Smooth muscle cell (in vitro differentiated cells): Measurements from ENCODE around the gene SOX15. TPM values are rescaled to one million over a fixed set of nuclear protein-coding genes. Genes with fewer than 3 reads are reported as not detected.
A peak's percentile ranks its signal among the peaks of the same experiment; 100 is the strongest.

ENCODE experiments used
- DNase-seq: peaks from one replicate; lab custom pipeline; 2025; ENCODE audit not compliant: unreplicated experiment; lab: John Stamatoyannopoulos, UW
- H2AFZ ChIP-seq: fragments of 200-600 bp; sonication (generic); 2 replicates; pipeline ENCODE4 v1.6.0; 2016; ENCODE audit warnings: antibody characterized with exemption, low read depth, mild to moderate bottlenecking
- H3F3A ChIP-seq: fragments of 200-600 bp; sonication (generic); 2 replicates; pipeline ENCODE4 v1.6.0; 2017; ENCODE audit warnings: antibody characterized with exemption, low read depth
- H3K27ac ChIP-seq: fragments of 200-600 bp; sonication (generic); 2 replicates; pipeline ENCODE4 v1.5.1; 2016; ENCODE audit warnings: low read depth, mild to moderate bottlenecking
- H3K27me3 ChIP-seq: fragments of 200-600 bp; sonication (generic); 2 replicates; pipeline ENCODE4 v1.6.1; 2016; ENCODE audit warnings: low read depth, mild to moderate bottlenecking
- H3K36me3 ChIP-seq: fragments of 200-600 bp; sonication (generic); 2 replicates; pipeline ENCODE4 v1.5.1; 2016; ENCODE audit warnings: low read depth
- H3K4me1 ChIP-seq: fragments of 200-600 bp; sonication (generic); 2 replicates; pipeline ENCODE4 v1.5.1; 2016; ENCODE audit warnings: low read depth
- H3K4me2 ChIP-seq: fragments of 200-600 bp; sonication (generic); 2 replicates; pipeline ENCODE4 v1.6.0; 2016; ENCODE audit warnings: mild to moderate bottlenecking
- H3K4me3 ChIP-seq: fragments of 200-600 bp; sonication (generic); 2 replicates; pipeline ENCODE4 v1.5.1; 2016; ENCODE audit warnings: mild to moderate bottlenecking
- H3K79me2 ChIP-seq: fragments of 200-600 bp; sonication (generic); 2 replicates; pipeline ENCODE4 v1.6.0; 2016; ENCODE audit warnings: low read depth, mild to moderate bottlenecking
- H3K9ac ChIP-seq: fragments of 200-600 bp; sonication (generic); 2 replicates; pipeline ENCODE4 v1.6.0; 2016; ENCODE audit warnings: low read depth
- H3K9me3 ChIP-seq: fragments of 200-600 bp; sonication (generic); replicated peaks from 2 replicates; pipeline ENCODE4 v1.5.1; 2016; ENCODE audit warnings: low read depth
- H4K20me1 ChIP-seq: fragments of 200-600 bp; sonication (generic); 2 replicates; pipeline ENCODE4 v1.6.0; 2016; ENCODE audit warnings: low read depth
- WGBS: methylation state at CpG from one replicate; pipeline ENCODE4 v1.1.7; 2016; ENCODE audit warnings: low lambda C conversion rate; 5-methylcytosine and 5-hydroxymethylcytosine counted together
- polyA plus RNA-seq: library from polyadenylated mRNA; unstranded; fragments of >200 nt; fragmentation: Nextera tagmentation; extraction: Ambion mirVana; gene quantifications from 2 replicates; pipeline ENCODE4 v1.2.1, GENCODE V29; 2016
- total RNA-seq: library from RNA; depleted of rRNA; stranded (reverse); fragments of >200 nt; gene quantifications from 2 replicates; pipeline ENCODE4 v1.2.3, GENCODE V29; 2014
- TF ChIP-seq, protein P1 (sequence below): fragments of 200-600 bp; sonication (generic); IDR thresholded peaks from 2 replicates; pipeline ENCODE4 v1.5.1; 2017; ENCODE audit warnings: borderline replicate concordance, mild to moderate bottlenecking, antibody characterized with exemption; ENCODE audit not compliant: insufficient read depth, poor library complexity, severe bottlenecking

The SOX15 gene
- total and polyA plus RNA-seq, 2 experiments from 2014 or later: 7.3 to 16.1 TPM

DNA sequence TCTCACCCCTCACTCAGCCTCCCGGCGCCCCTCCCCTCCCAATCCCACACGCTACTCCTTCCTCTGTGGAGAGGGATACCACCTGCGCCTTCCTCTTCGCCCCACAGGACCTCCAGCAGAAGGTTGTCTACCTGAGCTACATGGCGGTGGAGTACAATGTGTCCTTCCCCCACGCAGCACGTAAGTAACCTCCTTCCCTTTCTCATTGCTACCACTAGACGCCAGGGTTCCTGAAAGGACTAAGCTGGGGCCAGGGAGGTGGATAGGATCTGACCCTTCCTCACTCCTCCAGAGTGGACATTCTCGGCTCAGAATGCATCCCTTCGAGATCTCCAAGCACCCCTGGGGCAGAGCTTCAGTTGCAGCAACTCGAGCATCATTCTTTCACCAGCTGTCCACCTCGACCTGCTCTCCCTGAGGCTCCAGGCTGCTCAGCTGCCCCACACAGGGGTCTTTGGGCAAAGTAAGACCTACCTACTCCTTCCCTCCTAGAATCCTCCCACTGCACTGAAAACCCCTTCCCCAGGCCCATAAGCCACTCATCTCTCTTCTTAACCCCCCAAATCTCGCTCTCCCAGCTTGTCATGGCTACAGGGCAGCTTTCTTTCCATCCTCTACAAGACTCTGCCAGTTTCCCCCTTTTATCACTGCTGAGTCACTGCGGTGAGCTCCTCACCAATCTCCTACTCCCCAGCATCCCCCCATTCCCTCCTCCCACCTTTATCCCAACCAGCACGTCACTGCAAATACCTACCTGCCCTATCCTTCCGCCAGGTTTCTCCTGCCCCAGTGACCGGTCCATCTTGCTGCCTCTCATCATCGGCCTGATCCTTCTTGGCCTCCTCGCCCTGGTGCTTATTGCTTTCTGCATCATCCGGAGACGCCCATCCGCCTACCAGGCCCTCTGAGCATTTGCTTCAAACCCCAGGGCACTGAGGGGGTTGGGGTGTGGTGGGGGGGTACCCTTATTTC, 9.0 kb downstream of the SOX15 start:
- Histone ChIP-seq H4K20me1 (peaks cover 33% of the 10 kb centered on the region), H3K79me2 (peaks cover 47% of the 10 kb centered on the region), H3K4me1 (peaks cover 24% of the 10 kb centered on the region), H3K27me3 (no peaks in the 10 kb centered on the region), H3K9me3 (no peaks in the 10 kb centered on the region), H3K4me3 (no peak overlapping the region), H3K4me2 (no peak overlapping the region), H3K27ac (peak overlapping the region; percentile 88), H2AFZ (no peak overlapping the region), H3F3A (peaks cover 51% of the 10 kb centered on the region), H3K9ac (no peak overlapping the region), H3K36me3 (peaks cover 9% of the 10 kb centered on the region)
- TF ChIP-seq, protein P1, sequence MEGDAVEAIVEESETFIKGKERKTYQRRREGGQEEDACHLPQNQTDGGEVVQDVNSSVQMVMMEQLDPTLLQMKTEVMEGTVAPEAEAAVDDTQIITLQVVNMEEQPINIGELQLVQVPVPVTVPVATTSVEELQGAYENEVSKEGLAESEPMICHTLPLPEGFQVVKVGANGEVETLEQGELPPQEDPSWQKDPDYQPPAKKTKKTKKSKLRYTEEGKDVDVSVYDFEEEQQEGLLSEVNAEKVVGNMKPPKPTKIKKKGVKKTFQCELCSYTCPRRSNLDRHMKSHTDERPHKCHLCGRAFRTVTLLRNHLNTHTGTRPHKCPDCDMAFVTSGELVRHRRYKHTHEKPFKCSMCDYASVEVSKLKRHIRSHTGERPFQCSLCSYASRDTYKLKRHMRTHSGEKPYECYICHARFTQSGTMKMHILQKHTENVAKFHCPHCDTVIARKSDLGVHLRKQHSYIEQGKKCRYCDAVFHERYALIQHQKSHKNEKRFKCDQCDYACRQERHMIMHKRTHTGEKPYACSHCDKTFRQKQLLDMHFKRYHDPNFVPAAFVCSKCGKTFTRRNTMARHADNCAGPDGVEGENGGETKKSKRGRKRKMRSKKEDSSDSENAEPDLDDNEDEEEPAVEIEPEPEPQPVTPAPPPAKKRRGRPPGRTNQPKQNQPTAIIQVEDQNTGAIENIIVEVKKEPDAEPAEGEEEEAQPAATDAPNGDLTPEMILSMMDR: no peak
- 92% methylated on average over 23 of the region's 23 CpGs for WGBS
- DNase-seq: no peak

DNA sequence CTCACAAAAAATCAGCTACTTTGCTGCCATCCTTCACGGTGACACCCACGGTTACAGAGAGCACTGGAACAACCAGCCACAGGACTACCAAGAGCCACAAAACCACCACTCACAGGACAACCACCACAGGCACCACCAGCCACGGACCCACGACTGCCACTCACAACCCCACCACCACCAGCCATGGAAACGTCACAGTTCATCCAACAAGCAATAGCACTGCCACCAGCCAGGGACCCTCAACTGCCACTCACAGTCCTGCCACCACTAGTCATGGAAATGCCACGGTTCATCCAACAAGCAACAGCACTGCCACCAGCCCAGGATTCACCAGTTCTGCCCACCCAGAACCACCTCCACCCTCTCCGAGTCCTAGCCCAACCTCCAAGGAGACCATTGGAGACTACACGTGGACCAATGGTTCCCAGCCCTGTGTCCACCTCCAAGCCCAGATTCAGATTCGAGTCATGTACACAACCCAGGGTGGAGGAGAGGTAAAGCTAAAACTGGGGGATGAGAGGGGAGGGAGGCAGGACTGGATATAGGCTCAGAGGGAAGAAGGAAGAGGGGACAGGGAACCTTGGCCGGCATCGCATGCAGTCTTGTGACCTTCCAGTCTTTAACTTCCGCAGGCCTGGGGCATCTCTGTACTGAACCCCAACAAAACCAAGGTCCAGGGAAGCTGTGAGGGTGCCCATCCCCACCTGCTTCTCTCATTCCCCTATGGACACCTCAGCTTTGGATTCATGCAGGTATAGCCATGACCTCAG, 9.9 kb downstream of the SOX15 start:
- Histone ChIP-seq H3K4me1 (peaks cover 30% of the 10 kb centered on the region), H3K27me3 (no peaks in the 10 kb centered on the region), H3K4me3 (no peak overlapping the region), H3K36me3 (peaks cover 9% of the 10 kb centered on the region), H3F3A (peaks cover 59% of the 10 kb centered on the region), H3K9me3 (no peaks in the 10 kb centered on the region), H3K79me2 (peaks cover 49% of the 10 kb centered on the region), H3K9ac (no peak overlapping the region), H3K4me2 (peak overlapping the region; percentile 23), H4K20me1 (peaks cover 41% of the 10 kb centered on the region), H2AFZ (no peak overlapping the region), H3K27ac (peak overlapping the region; percentile 88)
- TF ChIP-seq, protein P1: no peak
- 92% methylated on average over 10 of the region's 12 CpGs for whole genome bisulfite sequencing
- no peak for DNase-seq

DNA sequence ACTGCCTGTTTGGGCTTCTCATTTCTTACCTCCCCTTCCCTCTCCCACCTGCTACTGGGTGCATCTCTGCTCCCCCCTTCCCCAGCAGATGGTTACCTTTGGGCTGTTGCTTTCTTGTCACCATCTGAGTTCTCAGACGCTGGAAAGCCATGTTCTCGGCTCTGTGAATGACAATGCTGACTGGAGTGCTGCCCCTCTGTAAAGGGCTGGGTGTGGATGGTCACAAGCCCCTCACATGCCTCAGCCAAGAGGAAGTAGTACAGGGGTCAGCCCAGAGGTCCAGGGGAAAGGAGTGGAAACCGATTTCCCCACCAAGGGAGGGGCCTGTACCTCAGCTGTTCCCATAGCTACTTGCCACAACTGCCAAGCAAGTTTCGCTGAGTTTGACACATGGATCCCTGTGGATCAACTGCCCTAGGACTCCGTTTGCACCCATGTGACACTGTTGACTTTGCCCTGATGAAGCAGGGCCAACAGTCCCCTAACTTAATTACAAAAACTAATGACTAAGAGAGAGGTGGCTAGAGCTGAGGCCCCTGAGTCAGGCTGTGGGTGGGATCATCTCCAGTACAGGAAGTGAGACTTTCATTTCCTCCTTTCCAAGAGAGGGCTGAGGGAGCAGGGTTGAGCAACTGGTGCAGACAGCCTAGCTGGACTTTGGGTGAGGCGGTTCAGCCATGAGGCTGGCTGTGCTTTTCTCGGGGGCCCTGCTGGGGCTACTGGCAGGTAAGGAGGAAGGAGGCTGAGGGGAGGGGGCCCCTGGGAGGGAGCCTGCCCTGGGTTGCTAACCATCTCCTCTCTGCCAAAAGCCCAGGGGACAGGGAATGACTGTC, 10.7 kb downstream of the SOX15 start, which contains the start of gene CD68:
Gene CD68 (plus strand): TSS at position 638 of the 833 bp plus-strand sequence. CDS start 40 bp downstream, at position 678.
- H3K4me3 ChIP-seq: no peak within 1 kb of the TSS
- H2AFZ ChIP-seq: no peak within 1 kb of the TSS
- H3K9me3 ChIP-seq: no peaks in the 10 kb centered on the region
- WGBS: 37% methylated on average over 7 of the region's 7 CpGs
- H3F3A ChIP-seq: peaks cover 67% of the 10 kb centered on the region
- peaks cover 49% of the 10 kb centered on the region for H3K79me2 ChIP-seq
- H3K27me3 ChIP-seq: no peaks in the 10 kb centered on the region
- peak within 1 kb of the TSS; percentile 41 for H3K9ac ChIP-seq
- peaks cover 50% of the 10 kb centered on the region for H4K20me1 ChIP-seq
- H3K36me3 ChIP-seq: peaks cover 9% of the 10 kb centered on the region
- peaks cover 30% of the 10 kb centered on the region for H3K4me1 ChIP-seq
- H3K4me2 ChIP-seq: peak within 1 kb of the TSS; percentile 39
- no peak for DNase-seq
- TF ChIP-seq, protein P1: no peak
- peak within 1 kb of the TSS; percentile 88 for H3K27ac ChIP-seq
